Aorta (tissue), 5 donors: ENCODE measurements around the gene ZFHX3. TPM values are rescaled to one million over a fixed set of nuclear protein-coding genes. Genes with fewer than 3 reads are reported as not detected.

Experiments
- ATAC-seq: fragments of 200-7000 bp; cut with Tn5 transposase; one replicate; pipeline ENCODE4 v1.9.1; 2022; ENCODE audit warnings: moderate library complexity; ENCODE audit not compliant: low FRiP score
- DNase-seq, 2 donors: peaks; one replicate each; pipeline ENCODE4 v3.0.0-alpha.2; 2020
- H3K27ac ChIP-seq, 2 donors: one replicate each; pipeline ENCODE4 v1.5.1; 2013; ENCODE audit warnings: low read length in 2 of 2, mild to moderate bottlenecking in 2 of 2, moderate library complexity in 2 of 2, control low read depth in 1 of 2, inconsistent platforms in 1 of 2, low read depth in 1 of 2
- H3K27me3 ChIP-seq, 2 donors: one replicate each; pipeline ENCODE4 v1.6.1; 2013; ENCODE audit warnings: control low read depth in 1 of 2, low read length in 1 of 2, mild to moderate bottlenecking in 1 of 2, moderate library complexity in 1 of 2; ENCODE audit not compliant: insufficient read depth in 2 of 2, control insufficient read depth in 1 of 2
- H3K36me3 ChIP-seq, 2 donors: one replicate each; pipeline ENCODE4 v1.6.1; 2013; ENCODE audit warnings: control low read depth in 1 of 2, low read length in 1 of 2, mild to moderate bottlenecking in 1 of 2; ENCODE audit not compliant: insufficient read depth in 2 of 2, control insufficient read depth in 1 of 2
- H3K4me1 ChIP-seq, 2 donors: one replicate each; pipeline ENCODE4 v1.6.1; 2013; ENCODE audit warnings: low read length in 2 of 2, control low read depth in 1 of 2, mild to moderate bottlenecking in 1 of 2, moderate library complexity in 1 of 2; ENCODE audit not compliant: insufficient read depth in 2 of 2, control insufficient read depth in 1 of 2
- H3K4me3 ChIP-seq, 2 donors: one replicate each; pipeline ENCODE4 v1.5.1; 2013; ENCODE audit warnings: low read length in 2 of 2, control low read depth in 1 of 2, mild to moderate bottlenecking in 1 of 2
- H3K9me3 ChIP-seq: one replicate; pipeline ENCODE4 v1.6.1; 2013; ENCODE audit warnings: mild to moderate bottlenecking, low read length; ENCODE audit not compliant: control insufficient read depth
- WGBS, 2 donors: extraction: QIAGEN DNeasy Blood & Tissue Kit; methylation state at CpG; one replicate each; pipeline ENCODE4 v1.1.7; 2013; 5-methylcytosine and 5-hydroxymethylcytosine counted together
- intact Hi-C, 2 donors: fragments of 100-400 bp; cut with DNase I; formaldehyde crosslinking; loops; one replicate each; pipeline versions ENCODE4 v1.14.2 to v1.15.0; 2022
- polyA plus RNA-seq, 2 donors: library from polyadenylated mRNA; stranded (reverse); fragments of 200-250 nt; gene quantifications; one replicate each; pipeline ENCODE4 v1.2.3, GENCODE V29; 2013
- total RNA-seq, 2 donors: library from RNA; stranded (reverse); fragmentation: NEBNext Ultra II Directional; extraction: Animal tissue kit (Norgen Biotek cat#: 25700); gene quantifications; one replicate each; pipeline ENCODE4 v1.2.1, GENCODE V29; 2021
- donor health status: healthy with polysubstance abuse.
- donor health status: Bipolar disorder and iron deficiency.
- donor health status: DM: no; HTN: no; CAD: no.
- donor health status: DM: no; HTN: no; CAD: no.
- donor health status: DM: yes; HTN: yes; CAD: no.

Gene ZFHX3
- total and polyA plus RNA-seq, 4 donors, result 4.3 to 96.9 (median 37.7) TPM

- Histone ChIP-seq H3K4me3 (no peak overlapping the region), H3K27me3 (no peaks in the 10 kb centered on the region), H3K27ac (peak overlapping the region; percentile 86 to 87), H3K4me1 (peaks cover 6 to 10% of the 10 kb centered on the region in 2 donors), H3K9me3 (no peaks in the 10 kb centered on the region), H3K36me3 (no peaks in the 10 kb centered on the region)
- DNase-seq (no peak), ATAC-seq (no peak)
- WGBS, 2 donors, result 28 to 33% methylated on average over 11 of the region's 11 CpGs
- intact Hi-C loops, result loop anchor here (2.0 to 10.0 kb wide), 7 partner anchors 60 to 327 kb away; no protein-coding TSS in a partner anchor
Observed at GRCh38 chr16:72847187-72848027, 200.5 kb downstream of the ZFHX3 start.

GRCh38 chr16:72846594-72846993 is 201.3 kb downstream of the ZFHX3 start:
- peaks cover 6 to 11% of the 10 kb centered on the region in 2 donors for H3K4me1 ChIP-seq
- WGBS, 2 donors, result 61 to 63% methylated on average over 8 of the region's 8 CpGs
- H3K27me3 ChIP-seq, result no peaks in the 10 kb centered on the region
- no peaks in the 10 kb centered on the region for H3K36me3 ChIP-seq
- H3K9me3 ChIP-seq, result no peaks in the 10 kb centered on the region
- H3K27ac ChIP-seq, result peak overlapping the region in 1 of 2 donors; percentile 43
- ATAC-seq (no peak), DNase-seq (no peak)
- no peak overlapping the region for H3K4me3 ChIP-seq
- intact Hi-C loops, result loop anchor here (5.0 to 10.0 kb wide), 6 partner anchors 59 to 328 kb away; no protein-coding TSS in a partner anchor

GRCh38 chr16:72845322-72846020 is 202.5 kb downstream of the ZFHX3 start:
- Histone ChIP-seq H3K27me3 (no peaks in the 10 kb centered on the region), H3K4me3 (no peak overlapping the region), H3K9me3 (no peaks in the 10 kb centered on the region), H3K4me1 (peaks cover 6 to 15% of the 10 kb centered on the region in 2 donors), H3K36me3 (no peaks in the 10 kb centered on the region), H3K27ac (peak overlapping the region in 1 of 2 donors; percentile 43)
- intact Hi-C loops, result loop anchor here (5.0 to 10.0 kb wide), 6 partner anchors 58 to 329 kb away; no protein-coding TSS in a partner anchor
- ATAC-seq (no peak), DNase-seq (no peak)
- WGBS, 2 donors, result 94% methylated on average over 16 of the region's 16 CpGs

- H3K4me1 ChIP-seq, result peaks cover 1 to 15% of the 10 kb centered on the region in 2 donors
- ATAC-seq (no peak), DNase-seq (no peak)
- H3K27me3 ChIP-seq, result no peaks in the 10 kb centered on the region
- no peak overlapping the region for H3K4me3 ChIP-seq
- no peaks in the 10 kb centered on the region for H3K9me3 ChIP-seq
- H3K27ac ChIP-seq, result no peak overlapping the region
- WGBS, 2 donors, result 61 to 68% methylated on average over 11 of the region's 11 CpGs
- no peaks in the 10 kb centered on the region for H3K36me3 ChIP-seq
- intact Hi-C loops, result loop anchor here in 1 of 2 donors (10.0 kb wide), 1 partner anchor 330 kb away; no protein-coding TSS in a partner anchor
Observed at GRCh38 chr16:72844225-72844920, 203.6 kb downstream of the ZFHX3 start.

GRCh38 chr16:72841506-72841905 is 206.4 kb downstream of the ZFHX3 start:
- intact Hi-C loops, result loop anchor here in 1 of 2 donors (10.0 kb wide), 1 partner anchor 333 kb away; no protein-coding TSS in a partner anchor
- WGBS, 2 donors, result 10 to 14% methylated on average over 3 of the region's 3 CpGs
- no peak for DNase-seq
- no peak overlapping the region for H3K27ac ChIP-seq
- peaks cover 0 to 11% of the 10 kb centered on the region in 2 donors for H3K4me1 ChIP-seq
- ATAC-seq, result no peak
- H3K9me3 ChIP-seq, result no peaks in the 10 kb centered on the region
- no peaks in the 10 kb centered on the region for H3K36me3 ChIP-seq
- no peaks in the 10 kb centered on the region for H3K27me3 ChIP-seq
- no peak overlapping the region for H3K4me3 ChIP-seq

- no peak overlapping the region for H3K4me3 ChIP-seq
- DNase-seq (no peak), ATAC-seq (no peak)
- H3K9me3 ChIP-seq, result no peaks in the 10 kb centered on the region
- H3K27me3 ChIP-seq, result no peaks in the 10 kb centered on the region
- no peak overlapping the region for H3K27ac ChIP-seq
- no peaks in the 10 kb centered on the region for H3K36me3 ChIP-seq
- intact Hi-C loops, result loop anchor here in 1 of 2 donors (10.0 kb wide), 1 partner anchor 334 kb away; no protein-coding TSS in a partner anchor
- H3K4me1 ChIP-seq, result peaks cover 0 to 11% of the 10 kb centered on the region in 2 donors
- 62 to 63% methylated on average over 11 of the region's 11 CpGs for WGBS, 2 donors
Observed at GRCh38 chr16:72840631-72841381, 207.1 kb downstream of the ZFHX3 start.

- intact Hi-C loops, result loop anchor here in 1 of 2 donors (10.0 kb wide), 2 partner anchors 344 to 356 kb away; no protein-coding TSS in a partner anchor
- Histone ChIP-seq H3K36me3 (no peaks in the 10 kb centered on the region), H3K9me3 (no peaks in the 10 kb centered on the region), H3K27ac (no peak overlapping the region), H3K4me3 (no peak overlapping the region), H3K4me1 (peaks cover 0 to 7% of the 10 kb centered on the region in 2 donors), H3K27me3 (no peaks in the 10 kb centered on the region)
- ATAC-seq, result no peak
- WGBS, 2 donors, result 93% methylated on average over 13 of the region's 13 CpGs
- DNase-seq, result no peak
Observed at GRCh38 chr16:72838951-72839350, 209.0 kb downstream of the ZFHX3 start.

- H3K36me3 ChIP-seq, result no peaks in the 10 kb centered on the region
- intact Hi-C loops, result loop anchor here in 1 of 2 donors (10.0 kb wide), 2 partner anchors 344 to 356 kb away; no protein-coding TSS in a partner anchor
- 87 to 90% methylated on average over 11 of the region's 11 CpGs for WGBS, 2 donors
- ATAC-seq (no peak), DNase-seq (no peak)
- H3K4me3 ChIP-seq, result no peak overlapping the region
- H3K27me3 ChIP-seq, result no peaks in the 10 kb centered on the region
- H3K27ac ChIP-seq, result no peak overlapping the region
- H3K4me1 ChIP-seq, result peaks cover 0 to 5% of the 10 kb centered on the region in 2 donors
- H3K9me3 ChIP-seq, result no peaks in the 10 kb centered on the region
Observed at GRCh38 chr16:72838586-72838910, 209.4 kb downstream of the ZFHX3 start.
